T-helper 22 cell (primary cell): ENCODE results near the gene ST3GAL3.
A peak's percentile ranks its signal among the peaks of the same experiment; 100 is the strongest.

Experiments
- DNase-seq: peaks from one replicate; pipeline ENCODE4 v3.0.0-alpha.2; 2020; ENCODE audit warnings: low read depth

The ST3GAL3 gene

DNA sequence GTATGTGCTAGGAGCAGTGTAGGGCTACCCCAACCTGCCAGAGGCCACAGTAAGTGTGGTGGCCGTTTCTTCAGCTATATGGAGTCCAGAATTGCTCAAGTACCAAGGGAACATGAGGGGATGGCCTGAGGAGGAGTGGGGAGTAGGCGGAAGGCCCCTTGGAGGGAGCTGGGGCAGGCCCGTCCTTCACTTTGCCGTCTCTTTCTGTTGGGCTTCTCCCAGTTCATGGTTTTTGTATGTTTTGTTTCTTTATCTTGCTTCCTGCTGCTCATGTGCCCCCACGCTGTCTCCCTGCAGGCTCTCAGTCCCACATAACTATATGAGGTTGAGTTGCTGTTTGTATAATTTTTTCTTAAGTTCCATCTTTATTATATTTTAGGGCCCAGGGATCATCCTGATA is 256.6 kb downstream of the ST3GAL3 start:
- DNase-seq = no peak

DNA sequence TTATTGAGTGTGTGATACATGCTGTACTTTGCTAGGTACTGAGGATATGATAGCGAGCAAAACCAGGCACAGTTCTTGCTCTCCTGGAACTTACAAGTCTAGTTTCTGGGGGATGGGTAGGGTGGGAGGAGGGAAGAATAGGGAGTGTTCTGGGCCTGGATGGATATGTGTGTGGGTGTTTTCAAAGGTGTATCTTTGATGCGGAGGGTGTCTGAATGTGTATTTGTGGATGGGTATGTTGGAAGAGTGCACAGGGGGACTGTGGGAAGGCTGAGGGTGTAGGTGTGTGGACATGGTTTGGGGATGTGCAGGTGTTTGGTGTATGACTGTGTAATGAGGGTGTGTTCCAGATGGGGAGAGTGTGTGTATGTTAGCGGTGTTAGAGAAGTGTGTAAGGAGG is 258.0 kb downstream of the ST3GAL3 start:
- DNase-seq = no peak

DNA sequence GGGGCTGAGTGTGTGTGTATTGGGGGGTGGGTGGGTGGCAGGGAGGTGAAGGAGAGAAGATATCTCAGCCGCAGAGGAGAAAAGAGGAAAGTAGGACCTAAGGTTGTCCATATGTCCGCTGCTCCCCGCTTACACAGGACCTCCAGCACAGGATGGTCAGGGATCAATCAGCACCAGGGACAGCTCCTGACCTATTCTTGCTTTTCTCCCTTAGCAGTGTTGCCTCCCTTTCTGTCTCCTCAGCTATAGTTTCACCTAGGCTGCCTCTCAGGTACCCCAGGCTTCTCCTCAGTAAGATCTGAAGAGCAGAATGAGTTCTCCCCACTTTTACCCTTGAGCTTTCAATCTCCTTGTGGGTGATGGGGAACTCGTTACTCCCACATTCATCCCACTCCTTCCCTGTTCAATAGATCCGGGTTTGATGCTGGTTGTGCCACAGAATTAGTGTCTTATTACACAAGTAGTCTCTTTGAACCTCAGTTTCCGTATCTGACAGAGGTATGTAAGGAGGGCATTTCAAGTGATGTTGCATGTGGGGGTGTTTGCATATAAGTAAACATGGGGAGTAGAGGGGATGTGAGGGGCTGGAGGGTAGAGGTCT is 261.1 kb downstream of the ST3GAL3 start:
- DNase-seq = no peak

DNA sequence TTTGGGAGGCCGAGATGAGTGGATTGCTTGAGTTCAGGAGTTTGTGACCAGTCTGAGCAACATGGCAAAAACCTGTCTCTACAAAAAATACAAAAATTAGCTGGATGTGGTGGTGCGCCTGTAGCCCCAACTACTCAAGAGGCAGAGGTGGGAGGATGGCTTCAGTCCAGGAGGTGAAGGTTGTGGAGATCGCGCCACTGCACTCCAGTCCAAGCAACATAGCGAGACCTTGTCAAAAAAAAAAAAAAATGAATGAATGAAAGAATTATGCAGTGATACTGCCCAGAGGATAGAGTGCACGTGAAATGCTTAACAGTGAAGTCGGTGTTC is 262.0 kb downstream of the ST3GAL3 start:
- DNase-seq = no peak

DNA sequence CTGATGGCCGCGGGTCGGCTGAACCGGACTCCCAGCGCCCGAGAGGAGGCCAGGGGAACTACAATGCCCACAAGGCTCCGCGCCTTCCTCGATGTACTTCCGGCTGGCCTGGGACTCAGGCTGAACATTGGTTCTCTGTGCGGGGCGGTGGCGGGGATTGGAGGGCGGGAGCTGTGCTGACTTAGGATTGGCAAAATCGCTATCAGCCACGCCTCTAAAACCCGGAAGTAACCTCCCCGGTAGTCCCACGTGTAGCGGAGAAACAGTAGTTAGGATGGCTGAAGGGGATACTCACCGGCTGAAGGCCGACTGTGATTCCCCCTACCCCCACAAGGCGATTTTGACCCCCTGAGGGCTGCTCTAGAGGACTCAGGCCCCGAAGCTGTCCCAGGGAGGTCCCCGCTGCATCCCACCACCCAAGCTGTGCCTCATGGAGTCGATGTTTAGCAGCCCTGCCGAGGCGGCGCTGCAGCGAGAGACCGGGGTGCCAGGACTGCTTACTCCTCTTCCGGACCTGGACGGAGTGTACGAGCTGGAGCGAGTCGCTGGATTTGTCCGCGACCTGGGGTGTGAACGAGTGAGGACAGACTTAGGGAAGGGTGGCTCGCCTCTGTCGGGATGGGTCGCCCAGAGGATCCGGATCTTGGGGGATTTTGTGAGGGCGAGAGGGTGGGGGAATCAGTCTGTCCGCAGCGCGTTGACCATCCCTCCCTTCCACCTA is 262.6 kb downstream of the ST3GAL3 start, which contains the start of gene DPH2:
Gene DPH2 (plus strand): TSS at position 265 of the 721 bp plus-strand sequence. CDS start 166 bp downstream, at position 431.
- DNase-seq = peak; percentile 94

DNA sequence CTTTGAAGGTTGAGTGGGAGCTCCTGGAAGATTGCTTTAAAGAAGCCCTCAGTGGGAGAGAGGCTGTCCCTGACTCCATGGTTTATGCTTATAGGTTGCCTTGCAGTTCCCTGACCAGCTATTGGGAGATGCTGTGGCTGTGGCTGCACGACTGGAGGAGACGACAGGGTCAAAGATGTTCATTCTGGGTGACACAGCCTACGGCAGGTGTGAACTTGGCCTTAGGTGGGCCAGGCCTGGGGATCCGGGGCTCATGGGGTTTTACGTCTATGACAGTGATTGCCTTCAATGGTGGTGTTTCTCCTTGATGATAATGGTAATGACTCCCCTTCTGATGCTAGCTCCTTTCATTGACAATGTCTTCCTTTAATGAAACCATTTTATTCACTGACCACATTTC is 263.2 kb downstream of the ST3GAL3 start:
- DNase-seq = no peak

DNA sequence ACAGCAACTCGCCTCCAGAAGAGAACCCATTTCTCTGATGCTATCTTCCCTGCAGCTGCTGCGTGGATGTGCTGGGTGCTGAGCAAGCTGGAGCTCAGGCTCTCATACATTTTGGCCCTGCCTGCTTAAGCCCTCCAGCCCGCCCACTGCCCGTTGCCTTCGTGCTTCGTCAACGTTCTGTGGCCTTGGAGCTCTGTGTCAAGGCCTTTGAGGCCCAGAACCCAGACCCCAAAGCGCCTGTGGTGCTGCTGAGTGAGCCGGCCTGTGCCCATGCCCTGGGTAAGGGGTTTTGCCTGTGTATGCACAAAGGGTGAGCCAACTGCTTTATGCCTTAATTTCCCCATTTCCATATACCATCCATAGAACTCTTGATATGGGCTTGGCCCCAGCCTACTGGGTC is 263.6 kb downstream of the ST3GAL3 start:
- DNase-seq = no peak

DNA sequence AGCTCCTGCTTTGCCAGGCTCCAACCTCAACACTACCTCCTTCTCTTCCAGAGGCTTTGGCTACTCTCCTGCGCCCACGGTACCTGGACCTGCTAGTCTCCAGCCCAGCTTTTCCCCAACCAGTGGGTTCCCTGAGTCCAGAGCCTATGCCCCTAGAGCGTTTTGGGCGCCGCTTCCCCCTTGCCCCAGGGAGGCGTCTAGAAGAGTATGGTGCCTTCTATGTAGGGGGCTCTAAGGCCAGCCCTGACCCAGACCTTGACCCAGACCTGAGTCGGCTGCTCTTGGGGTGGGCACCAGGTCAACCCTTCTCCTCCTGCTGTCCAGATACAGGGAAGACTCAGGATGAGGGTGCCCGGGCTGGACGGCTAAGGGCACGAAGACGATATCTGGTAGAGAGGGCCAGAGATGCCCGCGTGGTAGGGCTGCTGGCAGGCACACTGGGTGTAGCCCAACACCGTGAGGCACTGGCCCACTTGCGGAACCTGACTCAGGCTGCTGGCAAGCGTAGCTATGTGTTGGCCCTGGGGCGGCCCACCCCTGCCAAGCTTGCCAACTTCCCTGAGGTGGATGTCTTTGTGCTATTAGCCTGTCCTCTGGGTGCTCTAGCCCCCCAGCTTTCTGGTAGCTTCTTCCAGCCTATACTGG is 264.1 kb downstream of the ST3GAL3 start:
- DNase-seq = no peak

DNA sequence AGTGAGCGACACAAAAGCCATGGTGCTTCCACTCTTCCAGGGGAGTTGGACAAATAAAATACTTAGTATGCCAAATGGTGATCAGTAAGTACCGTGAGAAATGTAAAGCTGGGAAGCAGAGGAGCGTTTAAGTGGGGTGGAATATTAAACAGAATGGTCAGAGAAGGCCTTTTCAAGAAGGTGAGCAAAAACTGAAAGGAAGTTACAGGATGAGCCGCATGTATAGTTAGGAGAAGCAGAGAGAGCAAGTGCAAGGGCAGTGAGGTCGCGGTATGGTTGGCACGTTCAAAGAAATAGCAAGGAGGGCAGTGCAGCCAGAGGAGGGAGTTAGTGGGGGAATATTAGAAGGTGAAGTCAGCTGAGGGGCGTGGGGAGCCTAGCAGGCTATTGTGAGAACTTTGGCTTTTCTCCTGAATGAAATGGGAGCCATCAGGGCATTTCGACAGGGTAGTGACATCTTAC is 266.7 kb downstream of the ST3GAL3 start:
- DNase-seq = no peak

DNA sequence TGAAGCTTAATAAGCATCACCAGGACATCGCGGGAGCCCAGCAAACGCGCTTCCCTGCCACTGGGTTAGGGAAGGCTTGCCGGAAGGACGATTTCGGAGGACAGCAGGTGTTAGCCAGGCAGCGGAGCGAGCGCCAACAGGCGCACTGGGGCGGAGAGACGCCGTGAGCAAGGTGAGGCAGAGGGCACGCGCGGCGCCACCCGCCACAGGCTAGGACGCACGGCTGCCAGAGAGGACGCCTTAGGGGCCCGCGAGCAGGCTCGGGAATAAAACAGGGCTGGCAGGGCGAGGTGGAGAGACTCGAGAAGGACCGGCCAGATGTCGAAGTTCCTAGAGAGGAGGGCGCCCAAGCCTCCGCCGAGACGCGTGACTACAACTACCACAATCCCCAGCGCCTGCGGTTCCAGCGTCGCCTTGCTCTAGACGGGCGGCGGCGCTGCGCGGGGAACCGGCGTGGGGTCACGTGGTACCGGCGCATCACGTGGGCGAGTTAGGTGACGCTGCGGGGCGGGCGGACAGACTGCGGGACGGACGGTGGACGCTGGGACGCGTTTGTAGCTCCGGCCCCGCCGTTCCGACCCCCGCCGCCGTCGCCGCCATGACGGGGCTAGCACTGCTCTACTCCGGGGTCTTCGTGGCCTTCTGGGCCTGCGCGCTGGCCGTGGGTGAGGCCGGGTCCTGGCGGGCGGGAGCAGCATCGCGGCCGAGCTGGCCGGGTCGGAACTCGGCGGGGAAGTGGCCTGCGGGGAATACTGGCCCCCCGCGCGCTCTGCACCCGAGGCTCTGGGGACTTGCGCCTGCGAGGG is 267.3 kb downstream of the ST3GAL3 start, which contains the start of gene ATP6V0B:
Gene ATP6V0B (plus strand): TSS at position 518 of the 806 bp plus-strand sequence. CDS start 81 bp downstream, at position 599.
- DNase-seq = peak; percentile 89

DNA sequence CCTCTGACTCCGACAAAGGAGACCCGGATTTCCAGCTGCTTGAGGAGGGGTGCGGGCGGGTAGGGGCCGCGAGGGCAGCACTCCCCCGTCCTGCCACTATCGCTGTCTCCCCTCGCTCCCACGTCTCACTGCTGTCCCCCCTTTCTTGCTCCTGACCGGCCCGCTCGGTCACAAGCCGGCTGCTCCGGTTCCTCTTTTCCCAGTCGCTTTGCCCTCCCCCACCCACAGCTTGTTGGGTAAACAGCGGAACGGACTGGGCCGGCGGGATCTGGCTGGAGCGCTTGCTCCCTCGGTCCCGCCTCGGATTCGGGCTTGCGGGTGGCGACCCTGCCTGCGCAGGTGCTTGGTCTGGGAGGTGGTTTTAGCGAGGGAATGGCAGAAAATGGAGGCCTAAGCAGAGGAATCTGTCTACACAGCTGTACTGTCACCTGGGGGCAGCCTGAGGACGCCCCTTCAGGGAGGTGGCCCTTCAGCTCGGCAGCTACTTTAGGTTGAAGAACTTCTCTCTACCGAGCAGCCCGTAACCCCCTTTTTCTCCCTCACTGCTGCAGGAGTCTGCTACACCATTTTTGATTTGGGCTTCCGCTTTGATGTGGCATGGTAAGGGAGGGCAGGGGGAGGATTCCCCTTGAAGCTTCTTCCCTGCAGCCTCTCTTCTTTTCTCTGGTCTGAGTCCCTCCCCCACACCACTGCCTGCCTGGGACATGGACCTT is 268.1 kb downstream of the ST3GAL3 start:
- peak; percentile 18 for DNase-seq

DNA sequence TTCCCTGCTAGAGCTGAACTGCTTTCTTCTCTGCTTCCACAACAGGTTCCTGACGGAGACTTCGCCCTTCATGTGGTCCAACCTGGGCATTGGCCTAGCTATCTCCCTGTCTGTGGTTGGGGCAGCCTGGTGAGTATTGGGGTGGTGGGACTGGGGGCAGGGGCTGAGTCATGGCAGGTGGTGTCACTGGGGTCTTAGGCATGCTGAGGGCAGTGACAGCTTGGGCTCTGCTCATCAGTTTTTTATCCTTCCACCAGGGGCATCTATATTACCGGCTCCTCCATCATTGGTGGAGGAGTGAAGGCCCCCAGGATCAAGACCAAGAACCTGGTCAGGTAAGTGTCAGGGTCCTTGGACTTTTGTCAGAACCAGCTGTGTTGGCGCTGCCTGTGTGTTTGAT is 268.7 kb downstream of the ST3GAL3 start:
- DNase-seq = no peak

DNA sequence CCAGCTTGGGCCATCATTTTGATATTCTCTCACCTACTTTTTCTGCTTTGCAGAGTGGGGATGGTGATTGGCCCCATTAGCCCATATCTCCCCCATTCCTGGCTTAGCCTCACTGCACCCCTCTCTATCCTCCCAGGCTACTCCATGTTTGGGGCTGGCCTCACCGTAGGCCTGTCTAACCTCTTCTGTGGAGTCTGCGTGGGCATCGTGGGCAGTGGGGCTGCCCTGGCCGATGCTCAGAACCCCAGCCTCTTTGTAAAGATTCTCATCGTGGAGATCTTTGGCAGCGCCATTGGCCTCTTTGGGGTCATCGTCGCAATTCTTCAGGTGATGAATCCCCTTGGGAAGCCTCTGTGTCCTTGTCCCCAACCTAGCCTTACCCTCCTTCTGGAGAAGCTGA is 269.6 kb downstream of the ST3GAL3 start:
- DNase-seq = no peak

DNA sequence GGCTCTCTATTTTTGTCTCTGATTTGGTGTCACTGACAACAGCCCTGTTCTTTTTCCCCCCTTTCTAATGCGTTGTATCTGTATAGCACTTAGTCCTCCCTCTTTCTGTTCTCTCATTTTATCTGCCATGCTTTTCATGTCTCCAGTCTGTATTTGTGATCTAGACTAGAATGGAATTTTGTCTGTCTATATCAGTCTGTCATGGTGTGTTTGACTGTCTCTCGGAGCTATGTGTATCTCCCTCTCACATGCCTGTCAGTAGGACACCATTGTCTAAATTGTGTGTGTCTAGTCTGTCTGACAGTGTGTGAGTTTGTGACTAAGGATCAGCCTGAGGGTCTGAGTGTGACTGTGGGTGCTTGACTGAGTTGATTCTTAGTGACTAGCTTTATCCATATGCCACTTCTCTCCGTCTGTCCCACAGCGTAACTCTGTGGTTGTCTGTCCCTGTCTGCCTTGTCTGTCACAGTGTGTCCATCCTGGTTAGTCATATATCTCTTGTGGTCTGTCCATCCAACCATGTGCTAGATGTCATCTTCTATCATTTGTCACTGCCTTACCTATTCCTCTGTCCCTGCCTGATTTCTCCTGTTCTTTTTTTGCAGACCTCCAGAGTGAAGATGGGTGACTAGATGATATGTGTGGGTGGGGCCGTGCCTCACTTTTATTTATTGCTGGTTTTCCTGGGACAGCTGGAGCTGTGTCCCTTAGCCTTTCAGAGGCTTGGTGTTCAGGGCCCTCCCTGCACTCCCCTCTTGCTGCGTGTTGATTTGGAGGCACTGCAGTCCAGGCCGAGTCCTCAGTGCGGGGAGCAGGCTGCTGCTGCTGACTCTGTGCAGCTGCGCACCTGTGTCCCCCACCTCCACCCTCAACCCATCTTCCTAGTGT is 270.3 kb downstream of the ST3GAL3 start:
- no peak for DNase-seq

DNA sequence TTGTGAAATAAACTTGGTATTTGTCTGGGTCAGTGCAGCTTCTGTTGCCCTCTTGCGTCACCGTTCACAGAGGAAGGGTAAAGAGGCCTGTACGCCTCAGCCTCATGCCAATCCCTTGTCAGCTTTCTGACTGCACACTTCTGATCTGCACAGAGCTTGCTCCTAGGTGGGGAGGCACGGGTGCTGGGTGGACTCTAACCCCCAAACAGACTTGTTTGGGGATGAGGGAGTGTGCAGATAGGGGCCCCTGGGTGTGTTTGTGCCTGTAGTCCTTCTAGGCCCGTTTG is 270.9 kb downstream of the ST3GAL3 start:
- DNase-seq = no peak

DNA sequence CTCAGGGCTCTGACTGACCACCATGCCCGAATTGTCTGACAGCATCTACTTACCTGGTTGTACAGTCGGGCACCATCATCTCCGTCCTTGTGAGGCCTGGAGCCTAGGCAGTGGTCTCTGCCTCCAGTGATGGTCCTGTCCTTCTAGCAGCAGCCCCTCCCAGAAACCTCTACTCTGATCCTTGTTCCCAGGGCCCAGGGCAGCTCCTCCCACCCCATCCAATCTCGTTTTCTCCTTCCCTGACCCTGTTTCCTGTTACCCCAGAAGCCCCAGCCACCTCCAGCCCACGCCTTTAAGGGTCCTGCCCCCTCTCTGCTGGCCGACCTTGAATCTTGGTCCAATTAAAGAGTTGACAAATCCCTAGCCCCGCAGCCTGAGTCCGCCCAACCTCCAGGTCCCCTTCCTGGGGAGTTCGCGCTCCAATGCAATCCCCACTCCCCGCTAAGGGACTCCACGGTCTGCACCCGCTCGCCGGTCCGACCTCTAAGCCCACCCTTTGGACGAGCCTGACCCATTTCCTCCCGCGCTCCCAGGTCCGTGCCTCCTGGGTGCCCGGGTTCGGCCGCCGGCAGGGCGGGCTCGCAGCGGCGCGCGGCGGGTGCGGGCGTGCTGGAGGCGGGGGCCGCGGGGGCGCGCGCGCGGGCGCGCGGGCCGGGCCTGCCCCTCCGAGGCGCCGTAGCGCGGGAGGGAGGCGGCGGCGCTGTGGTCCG is 271.4 kb downstream of the ST3GAL3 start, which contains the start of gene B4GALT2:
Gene B4GALT2 (plus strand): TSS at position 660 of the 710 bp plus-strand sequence. CDS start 1,951 bp downstream, outside the sequence.
- DNase-seq = no peak

DNA sequence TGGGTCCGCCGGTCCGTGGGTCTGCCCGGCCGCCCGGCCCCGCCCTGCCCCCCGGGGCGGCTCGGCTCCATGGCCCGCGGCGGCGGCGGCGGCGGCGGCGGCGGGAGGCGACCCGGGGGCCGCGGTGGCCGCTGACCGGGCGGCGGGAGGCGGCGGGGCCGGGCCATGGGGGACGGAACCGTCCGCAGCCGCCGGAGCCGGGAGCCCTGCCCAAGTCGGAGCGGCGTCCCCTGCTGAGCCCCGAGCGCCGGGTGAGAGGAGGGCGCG is 271.9 kb downstream of the ST3GAL3 start:
- DNase-seq = no peak

DNA sequence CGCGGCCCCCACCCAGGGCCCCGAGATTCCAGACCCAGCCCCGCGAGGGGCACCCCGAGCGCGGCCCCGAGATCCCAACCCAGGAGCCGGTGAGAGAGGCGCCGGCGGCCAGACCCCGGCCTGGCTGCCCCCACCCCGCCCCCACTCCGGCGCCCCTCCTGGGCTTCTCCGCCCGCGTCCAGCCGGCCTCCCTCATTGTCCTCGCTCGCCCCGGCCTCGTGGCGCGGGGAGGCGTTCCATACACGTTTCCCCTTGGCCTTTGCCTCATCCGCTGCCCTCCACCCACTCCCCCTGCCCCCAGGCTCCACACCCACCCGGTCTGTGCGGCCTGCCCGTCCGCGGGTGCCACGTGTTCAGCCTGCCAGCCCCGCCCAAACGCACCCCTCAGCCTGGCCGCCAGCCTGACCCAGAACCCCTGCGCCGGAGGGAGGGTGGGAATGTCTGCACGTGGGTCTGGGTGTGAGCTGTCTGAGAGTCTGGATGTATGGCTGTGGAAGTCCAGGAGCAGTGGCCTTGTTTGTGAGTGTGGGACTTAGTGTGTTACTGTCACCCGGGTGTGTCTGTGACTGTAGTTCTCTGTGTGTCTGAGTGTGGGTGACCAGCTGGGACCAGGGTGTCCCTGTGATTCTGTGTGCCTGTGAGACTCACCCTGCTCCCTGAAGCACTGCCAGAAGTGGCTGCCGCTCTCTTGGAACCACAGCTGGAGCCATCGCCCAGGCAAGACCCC is 272.4 kb downstream of the ST3GAL3 start:
- DNase-seq = no peak

DNA sequence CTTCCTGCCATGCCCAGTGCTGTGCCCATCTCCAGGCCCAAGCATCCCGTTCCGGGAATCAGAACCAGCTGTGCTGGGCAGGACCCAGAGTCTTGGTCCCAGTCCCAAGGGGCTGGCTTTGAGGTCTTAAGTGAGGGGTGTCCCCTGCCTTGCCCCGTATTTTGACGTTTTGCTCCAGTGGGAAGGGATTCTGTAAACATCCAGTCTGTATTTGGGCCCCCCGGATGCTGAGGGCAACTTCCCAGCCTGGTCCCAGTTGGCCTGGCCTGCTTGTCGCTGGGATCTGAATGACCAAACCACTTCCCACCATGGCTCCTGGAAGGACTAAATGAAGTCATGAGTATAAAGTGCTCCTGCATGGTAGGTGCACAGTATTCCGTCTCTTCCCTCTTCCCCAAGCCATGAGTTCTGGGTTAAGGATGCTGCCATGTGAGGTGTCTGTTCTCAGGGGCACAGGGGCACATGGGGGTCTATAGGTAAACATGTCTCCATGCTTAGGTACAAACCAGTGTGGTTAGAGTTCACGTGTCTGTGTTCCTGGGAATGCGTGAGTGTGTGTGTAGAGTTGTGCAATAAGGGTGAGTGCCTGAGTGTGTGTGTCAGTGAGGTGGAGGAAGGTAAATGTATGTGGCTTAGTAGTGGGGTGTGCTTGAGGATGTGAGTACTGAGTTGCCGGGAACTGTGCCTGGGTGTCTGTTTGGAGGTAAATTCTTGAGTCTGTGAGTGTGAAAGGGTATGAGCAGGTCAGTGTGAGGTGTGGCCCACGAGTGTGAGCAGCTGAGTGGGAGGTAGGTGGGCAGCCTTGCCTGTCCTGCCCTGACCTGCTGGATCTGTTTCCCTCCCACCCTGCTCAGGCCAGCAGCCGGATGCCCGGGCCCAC is 273.2 kb downstream of the ST3GAL3 start:
- no peak for DNase-seq
